Right lobe of liver (tissue), 4 donors: Measurements from ENCODE around the gene FHIP1B.

Source experiments
- CTCF ChIP-seq, 4 donors: fragments of 200-600 bp in 3 of 4; fragments of 450-650 bp in 1 of 4; IDR thresholded peaks; one replicate each; pipeline versions ENCODE4 v1.5.1 to v1.8.0; 2016 to 2022; ENCODE audit warnings: antibody characterized with exemption in 4 of 4, mild to moderate bottlenecking in 2 of 4
- POLR2A ChIP-seq: fragments of 450-650 bp; IDR thresholded peaks from one replicate; pipeline ENCODE4 v1.6.1; 2017; ENCODE audit warnings: antibody characterized with exemption, mild to moderate bottlenecking
- donor health status: DM: no; HTN: no; CAD: no.
- donor health status: DM: no; HTN: no; CAD: no.
- donor health status: DM: no; HTN: yes; CAD: no.

- TF ChIP-seq CTCF (IDR thresholded peaks at IDR 0.05): no peak
- no peak for TF ChIP-seq POLR2A
Observed at GRCh38 chr11:6203327-6203726, 31.1 kb downstream of the FHIP1B start.
